T-helper 17 cell (primary cell): ENCODE measurements around the gene IL6. TPM values are rescaled to one million over a fixed set of nuclear protein-coding genes. Genes with fewer than 3 reads are reported as not detected.
"Not testable (repeated sequence)": the region's sequence is repeated elsewhere in the genome, so short reads cannot be mapped to it uniquely, and the experiment has no call there.

Experiments
- ATAC-seq: fragments of 150-1000 bp; cut with Tn5 transposase; 2 replicates; pipeline ENCODE4 v1.10.0; 2021; ENCODE audit warnings: mild to moderate bottlenecking, moderate library complexity
- DNase-seq, 3 donors: peaks; one replicate each; pipeline versions ENCODE4 v3.0.0 to v3.0.0-alpha.2; 2020 to 2021
- H3K9me3 ChIP-seq: one replicate; pipeline ENCODE4 v1.7.0; 2013; ENCODE audit warnings: low read length, mild to moderate bottlenecking; ENCODE audit not compliant: control insufficient read depth, poor library complexity, severe bottlenecking
- H3K27ac Mint-ChIP-seq: one replicate; pipeline ENCODE4 v1.8.0; 2022; ENCODE audit warnings: mild to moderate bottlenecking, moderate library complexity, mixed read lengths
- H3K27me3 Mint-ChIP-seq: one replicate; pipeline ENCODE4 v1.8.0; 2022; ENCODE audit warnings: mixed read lengths
- H3K36me3 Mint-ChIP-seq: one replicate; pipeline ENCODE4 v1.8.0; 2022; ENCODE audit warnings: low read depth, mixed read lengths
- H3K4me1 Mint-ChIP-seq: one replicate; pipeline ENCODE4 v1.8.0; 2022; ENCODE audit warnings: mild to moderate bottlenecking, mixed read lengths
- H3K4me3 Mint-ChIP-seq: one replicate; pipeline ENCODE4 v1.8.0; 2022; ENCODE audit warnings: mild to moderate bottlenecking, moderate library complexity, mixed read lengths
- total RNA-seq, 4 donors: library from RNA in 2 of 4; stranded (reverse) in 2 of 4; gene quantifications; one replicate each; pipeline ENCODE4 v1.2.3 and lab custom pipeline; 2022 to 2026

The IL6 gene
- total RNA-seq (1 to 10 TPM in 1 of 2 donors, under 1 TPM in 1; 0.57 to 1.5 TPM), total RNA-seq (lab: John Stamatoyannopoulos, UW) (0 reads per million in 2 donors)

DNA sequence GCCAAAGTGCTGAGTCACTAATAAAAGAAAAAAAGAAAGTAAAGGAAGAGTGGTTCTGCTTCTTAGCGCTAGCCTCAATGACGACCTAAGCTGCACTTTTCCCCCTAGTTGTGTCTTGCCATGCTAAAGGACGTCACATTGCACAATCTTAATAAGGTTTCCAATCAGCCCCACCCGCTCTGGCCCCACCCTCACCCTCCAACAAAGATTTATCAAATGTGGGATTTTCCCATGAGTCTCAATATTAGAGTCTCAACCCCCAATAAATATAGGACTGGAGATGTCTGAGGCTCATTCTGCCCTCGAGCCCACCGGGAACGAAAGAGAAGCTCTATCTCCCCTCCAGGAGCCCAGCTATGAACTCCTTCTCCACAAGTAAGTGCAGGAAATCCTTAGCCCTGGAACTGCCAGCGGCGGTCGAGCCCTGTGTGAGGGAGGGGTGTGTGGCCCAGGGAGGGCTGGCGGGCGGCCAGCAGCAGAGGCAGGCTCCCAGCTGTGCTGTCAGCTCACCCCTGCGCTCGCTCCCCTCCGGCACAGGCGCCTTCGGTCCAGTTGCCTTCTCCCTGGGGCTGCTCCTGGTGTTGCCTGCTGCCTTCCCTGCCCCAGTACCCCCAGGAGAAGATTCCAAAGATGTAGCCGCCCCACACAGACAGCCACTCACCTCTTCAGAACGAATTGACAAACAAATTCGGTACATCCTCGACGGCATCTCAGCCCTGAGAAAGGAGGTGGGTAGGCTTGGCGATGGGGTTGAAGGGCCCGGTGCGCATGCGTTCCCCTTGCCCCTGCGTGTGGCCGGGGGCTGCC is at the start of gene IL6:
IL6 (plus strand) TSS at position 294 of the 807 bp plus-strand sequence; CDS start at position 357, 63 bp downstream.
- Mint-ChIP-seq H3K4me1 (peaks cover 16% of the 10 kb centered on the region), H3K36me3 (no peaks in the 10 kb centered on the region), H3K4me3 (peak within 1 kb of the TSS; percentile 55), H3K27me3 (peaks cover 29% of the 10 kb centered on the region), H3K27ac (no peak within 1 kb of the TSS)
- no peaks in the 10 kb centered on the region for H3K9me3 ChIP-seq
- ATAC-seq: peak; percentile 58
- DNase-seq: no peak

DNA sequence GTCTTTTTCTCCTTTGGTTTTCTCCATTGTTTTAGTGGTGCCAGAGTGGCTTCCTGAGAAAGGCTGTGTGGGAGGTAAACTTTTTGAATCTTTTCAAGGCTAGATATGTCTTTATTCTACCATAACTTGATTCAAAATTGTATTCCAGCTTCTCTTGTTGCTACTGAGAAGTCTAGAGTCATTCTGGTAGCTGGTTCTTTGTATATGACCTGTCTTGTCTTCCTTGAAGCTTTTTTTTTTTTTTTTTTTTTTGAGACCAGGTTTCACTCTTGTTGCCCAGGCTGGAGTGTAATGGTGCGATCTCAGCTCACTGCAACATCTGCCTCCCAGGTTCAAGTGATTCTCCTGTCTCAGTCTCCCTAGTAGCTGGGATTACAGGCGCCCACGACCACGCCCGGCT is 49.7 kb upstream of the IL6 start:
- DNase-seq, ATAC-seq, H3K9me3 ChIP-seq, H3K27me3 Mint-ChIP-seq, H3K36me3 Mint-ChIP-seq: not testable (repeated sequence)
- Mint-ChIP-seq H3K4me1 (peaks cover 49% of the 10 kb centered on the region), H3K27ac (peak overlapping the region; percentile 84), H3K4me3 (peak overlapping the region; percentile 37)

DNA sequence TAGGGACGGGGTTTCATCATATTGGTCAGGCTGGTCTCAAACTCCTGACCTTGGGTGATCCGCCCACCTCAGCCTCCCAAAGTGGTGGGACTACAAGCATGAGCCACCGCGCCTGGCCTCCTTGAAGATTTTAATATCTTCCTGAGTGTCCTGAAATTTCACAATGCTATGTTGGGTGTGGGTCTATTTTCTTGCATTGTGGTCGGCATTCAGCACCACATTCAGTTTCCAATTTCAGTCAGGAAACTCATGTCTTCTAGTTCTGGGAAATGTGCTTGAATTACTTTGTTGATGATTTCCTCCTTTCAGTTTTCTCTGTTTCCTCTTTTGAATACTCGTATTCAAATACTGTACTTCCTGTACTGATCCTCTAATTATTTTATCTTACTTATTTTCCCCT is 49.3 kb upstream of the IL6 start:
- H3K9me3 ChIP-seq: no peaks in the 10 kb centered on the region
- H3K4me1 Mint-ChIP-seq: peaks cover 45% of the 10 kb centered on the region
- peak overlapping the region; percentile 47 for H3K4me3 Mint-ChIP-seq
- no peak for DNase-seq
- peak overlapping the region; percentile 84 for H3K27ac Mint-ChIP-seq
- no peak for ATAC-seq
- H3K36me3 Mint-ChIP-seq: peaks cover 2% of the 10 kb centered on the region
- peaks cover 6% of the 10 kb centered on the region for H3K27me3 Mint-ChIP-seq

DNA sequence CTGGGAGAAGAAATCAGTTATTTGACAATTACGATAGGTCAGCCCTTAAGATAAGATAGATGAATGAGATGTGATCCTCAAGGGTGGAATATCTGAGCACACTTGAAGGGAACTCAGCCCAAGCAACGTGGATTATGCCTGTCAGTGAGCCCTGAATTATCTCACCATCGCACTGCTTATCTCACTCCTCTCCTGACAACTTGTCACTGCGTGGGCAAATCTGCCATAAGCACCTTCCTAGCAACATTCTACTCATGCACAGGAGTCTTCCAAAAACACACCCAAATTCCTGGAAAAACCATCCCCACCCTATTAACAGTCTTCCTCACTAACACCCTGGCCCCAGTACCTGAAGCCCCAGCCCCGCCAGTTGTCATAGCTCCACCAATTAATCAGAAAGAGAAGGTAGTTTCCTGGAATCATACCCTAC is 46.5 kb upstream of the IL6 start:
- H3K9me3 ChIP-seq: peaks cover 3% of the 10 kb centered on the region
- ATAC-seq (no peak), DNase-seq (no peak)
- peaks cover 6% of the 10 kb centered on the region for H3K27me3 Mint-ChIP-seq
- peaks cover 40% of the 10 kb centered on the region for H3K4me1 Mint-ChIP-seq
- peak overlapping the region; percentile 76 for H3K27ac Mint-ChIP-seq
- H3K36me3 Mint-ChIP-seq: peaks cover 2% of the 10 kb centered on the region
- peak overlapping the region; percentile 62 for H3K4me3 Mint-ChIP-seq

DNA sequence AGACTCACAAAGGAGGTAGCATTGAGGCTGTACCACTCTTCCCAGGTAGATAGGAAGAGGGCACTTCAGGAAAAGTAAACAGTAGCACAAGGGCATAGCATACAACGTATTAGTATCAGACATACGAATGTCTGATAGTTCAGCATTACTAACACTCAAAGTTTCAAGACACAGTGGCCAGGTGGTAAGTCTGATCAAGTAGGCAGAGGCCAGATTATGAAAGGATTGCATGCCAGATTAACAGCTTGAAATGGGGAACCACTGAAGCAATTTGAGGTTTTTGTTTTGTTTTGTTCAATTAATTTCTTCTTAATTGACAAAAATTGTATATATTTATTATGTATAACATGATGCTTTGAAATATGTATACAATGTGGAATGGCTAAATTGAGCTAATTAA is 45.7 kb upstream of the IL6 start:
- ATAC-seq (no peak), DNase-seq (no peak)
- peaks cover 34% of the 10 kb centered on the region for H3K4me1 Mint-ChIP-seq
- peaks cover 2% of the 10 kb centered on the region for H3K36me3 Mint-ChIP-seq
- H3K27me3 Mint-ChIP-seq: peaks cover 6% of the 10 kb centered on the region
- H3K9me3 ChIP-seq: peaks cover 3% of the 10 kb centered on the region
- H3K27ac Mint-ChIP-seq: peak overlapping the region; percentile 76
- H3K4me3 Mint-ChIP-seq: peak overlapping the region; percentile 62

DNA sequence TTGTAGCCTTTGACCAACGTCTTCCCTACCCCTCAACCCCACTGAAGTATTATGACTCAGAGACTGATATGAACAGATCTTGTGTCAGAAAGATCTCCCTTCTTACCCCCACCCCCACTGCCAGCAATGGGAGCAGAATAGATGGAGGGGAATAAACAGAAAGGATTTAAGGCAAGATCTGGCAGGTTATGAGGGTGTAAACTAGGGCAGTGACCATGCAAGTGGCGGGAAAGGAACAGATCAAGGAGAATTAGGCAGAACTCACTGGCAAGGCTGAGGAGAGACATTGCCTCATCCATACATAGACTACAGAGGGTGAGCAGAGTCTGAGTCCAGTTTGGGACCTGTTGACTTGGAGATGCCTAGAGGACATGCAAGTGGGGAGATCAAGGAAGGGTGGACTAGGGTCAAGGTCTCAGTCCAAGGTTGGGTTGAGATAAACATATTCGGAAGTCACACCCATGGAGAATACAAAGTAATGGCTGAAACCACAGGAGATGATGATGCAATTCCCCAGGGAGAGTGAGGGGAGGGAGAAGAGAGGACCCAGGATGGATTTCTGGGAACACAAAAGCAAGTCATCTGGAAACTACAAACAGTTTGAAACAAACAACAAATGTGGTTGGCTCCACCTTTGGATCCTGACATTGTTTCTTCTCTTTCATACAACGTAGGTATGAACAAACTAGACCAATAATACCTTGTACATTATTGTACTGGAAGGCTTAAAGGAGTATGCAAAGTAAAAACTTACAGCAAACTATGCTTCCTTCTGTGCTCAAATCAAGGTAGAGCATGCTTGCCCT is 44.9 kb upstream of the IL6 start:
- Mint-ChIP-seq H3K27me3 (peaks cover 6% of the 10 kb centered on the region), H3K4me3 (no peak overlapping the region), H3K36me3 (peaks cover 2% of the 10 kb centered on the region), H3K27ac (no peak overlapping the region), H3K4me1 (peaks cover 28% of the 10 kb centered on the region)
- H3K9me3 ChIP-seq: peaks cover 3% of the 10 kb centered on the region
- ATAC-seq (no peak), DNase-seq (no peak)

DNA sequence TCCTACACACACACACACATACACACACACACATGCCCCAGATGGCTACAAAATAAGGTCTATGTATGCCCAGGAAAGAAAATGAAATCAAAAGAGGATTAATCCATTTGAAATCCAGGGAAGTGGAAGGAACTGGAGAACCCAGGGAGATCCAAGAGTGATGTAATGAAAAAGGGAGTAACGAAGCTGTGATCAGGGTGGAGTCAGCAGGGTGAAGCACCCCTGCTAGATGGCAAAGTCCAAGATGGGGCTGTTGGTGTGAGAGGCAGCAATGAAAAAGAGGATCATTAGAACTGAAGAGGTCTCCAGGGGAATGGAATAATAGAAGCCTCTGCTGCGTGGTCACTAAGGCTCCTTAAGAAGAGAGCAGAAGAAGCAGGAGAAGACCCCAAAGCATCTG is 43.6 kb upstream of the IL6 start:
- H3K9me3 ChIP-seq: peaks cover 3% of the 10 kb centered on the region
- no peak for DNase-seq
- peaks cover 2% of the 10 kb centered on the region for H3K36me3 Mint-ChIP-seq
- H3K4me3 Mint-ChIP-seq: no peak overlapping the region
- no peak for ATAC-seq
- no peak overlapping the region for H3K27ac Mint-ChIP-seq
- peaks cover 20% of the 10 kb centered on the region for H3K4me1 Mint-ChIP-seq
- H3K27me3 Mint-ChIP-seq: peaks cover 6% of the 10 kb centered on the region

DNA sequence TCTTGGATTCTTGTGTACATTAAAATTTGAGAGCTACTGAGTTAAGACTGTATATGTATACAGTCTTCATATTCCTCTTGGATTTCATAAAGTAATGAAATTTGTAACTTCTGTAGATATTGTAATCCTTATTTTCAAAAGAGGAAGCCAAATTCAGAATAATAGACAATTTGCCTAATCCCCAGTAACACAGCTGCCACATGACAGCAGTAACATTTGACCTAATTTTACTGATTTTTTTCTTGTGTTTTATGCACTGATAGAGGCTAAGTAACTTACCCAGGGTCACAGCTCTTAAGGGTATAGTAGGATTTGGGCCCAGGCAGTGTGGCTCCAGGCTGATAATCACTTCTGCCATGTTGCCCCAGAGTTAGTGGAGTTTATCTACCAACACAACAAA is 40.4 kb upstream of the IL6 start:
- Mint-ChIP-seq H3K4me1 (peaks cover 2% of the 10 kb centered on the region), H3K27me3 (no peaks in the 10 kb centered on the region), H3K4me3 (no peak overlapping the region), H3K36me3 (peaks cover 2% of the 10 kb centered on the region), H3K27ac (no peak overlapping the region)
- no peak for ATAC-seq
- DNase-seq: no peak
- peaks cover 3% of the 10 kb centered on the region for H3K9me3 ChIP-seq

DNA sequence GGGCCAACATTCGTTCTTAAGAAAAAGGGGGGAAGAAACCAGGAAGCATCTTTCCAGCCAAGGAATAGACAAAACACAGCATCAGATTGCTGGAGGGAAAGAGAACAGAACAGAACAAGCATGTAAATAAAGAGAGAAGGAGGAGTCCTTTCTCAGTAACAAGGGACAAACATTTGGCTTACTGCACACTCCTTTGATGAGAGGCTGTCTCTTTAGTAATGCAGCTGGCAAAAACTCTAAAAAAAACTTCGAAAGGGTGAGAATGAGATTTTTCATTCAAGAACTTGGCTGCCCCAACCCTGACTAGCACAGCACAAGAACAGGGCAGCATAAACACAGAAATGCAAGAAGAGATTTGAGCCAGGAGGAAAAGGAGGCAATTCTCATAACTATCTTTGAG is 38.9 kb upstream of the IL6 start:
- peaks cover 2% of the 10 kb centered on the region for H3K36me3 Mint-ChIP-seq
- H3K4me1 Mint-ChIP-seq: peaks cover 2% of the 10 kb centered on the region
- DNase-seq (no peak), ATAC-seq (no peak)
- no peak overlapping the region for H3K27ac Mint-ChIP-seq
- H3K4me3 Mint-ChIP-seq: no peak overlapping the region
- H3K9me3 ChIP-seq: peaks cover 3% of the 10 kb centered on the region
- H3K27me3 Mint-ChIP-seq: peaks cover 2% of the 10 kb centered on the region

DNA sequence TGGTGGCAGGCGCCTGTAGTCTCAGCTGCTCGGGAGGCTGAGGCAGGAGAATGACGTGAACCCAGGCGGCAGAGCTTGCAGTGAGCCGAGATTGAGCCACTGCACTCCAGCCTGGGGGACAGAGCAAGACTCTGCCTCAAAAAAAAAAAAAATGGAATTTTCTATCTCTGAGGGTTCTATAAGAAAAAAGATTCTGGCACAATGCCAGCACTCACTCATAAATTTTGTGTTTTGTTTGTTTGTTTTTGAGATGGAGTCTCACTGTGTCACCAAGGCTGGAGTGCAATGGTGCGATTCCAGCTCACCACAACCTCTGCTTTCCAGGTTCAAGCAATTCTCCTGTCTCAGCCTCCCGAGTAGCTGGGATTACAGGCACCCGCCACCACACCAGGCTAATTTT is 38.1 kb upstream of the IL6 start:
- not testable (repeated sequence) for H3K27ac Mint-ChIP-seq, H3K4me3 Mint-ChIP-seq, H3K4me1 Mint-ChIP-seq, H3K27me3 Mint-ChIP-seq, H3K9me3 ChIP-seq, DNase-seq, H3K36me3 Mint-ChIP-seq, ATAC-seq

DNA sequence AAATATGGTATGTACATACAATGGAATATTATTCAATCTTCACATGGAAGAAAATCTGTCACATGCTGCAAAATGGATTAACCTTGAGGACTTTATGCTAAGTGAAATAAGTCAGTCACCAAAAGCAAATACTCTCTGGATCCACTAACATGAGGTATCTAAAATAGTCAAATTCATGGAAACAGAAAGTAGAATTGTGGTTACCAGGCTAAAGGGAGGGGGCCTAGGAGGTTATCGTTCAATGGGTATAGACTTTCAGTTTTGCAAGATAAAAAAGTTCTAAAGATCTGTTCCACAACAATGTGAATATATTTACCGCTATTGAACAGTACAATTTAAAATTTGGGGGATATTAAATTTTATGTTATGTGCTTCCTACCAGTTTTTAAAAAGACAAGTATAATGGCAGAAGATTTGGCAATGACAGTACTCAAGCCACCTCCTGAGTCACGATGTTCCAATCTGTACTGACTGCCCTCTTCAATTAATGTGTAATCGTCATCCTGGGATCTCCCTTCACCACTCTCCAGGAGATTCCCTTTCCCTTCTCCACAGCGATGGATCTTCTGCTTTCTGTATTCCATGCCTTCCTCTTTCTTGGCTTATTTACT is 32.3 kb upstream of the IL6 start:
- no peaks in the 10 kb centered on the region for H3K9me3 ChIP-seq
- Mint-ChIP-seq H3K4me1 (peaks cover 38% of the 10 kb centered on the region), H3K36me3 (peaks cover 2% of the 10 kb centered on the region), H3K27me3 (peaks cover 6% of the 10 kb centered on the region), H3K4me3 (peak overlapping the region; percentile 47), H3K27ac (no peak overlapping the region)
- DNase-seq: no peak
- ATAC-seq: no peak

DNA sequence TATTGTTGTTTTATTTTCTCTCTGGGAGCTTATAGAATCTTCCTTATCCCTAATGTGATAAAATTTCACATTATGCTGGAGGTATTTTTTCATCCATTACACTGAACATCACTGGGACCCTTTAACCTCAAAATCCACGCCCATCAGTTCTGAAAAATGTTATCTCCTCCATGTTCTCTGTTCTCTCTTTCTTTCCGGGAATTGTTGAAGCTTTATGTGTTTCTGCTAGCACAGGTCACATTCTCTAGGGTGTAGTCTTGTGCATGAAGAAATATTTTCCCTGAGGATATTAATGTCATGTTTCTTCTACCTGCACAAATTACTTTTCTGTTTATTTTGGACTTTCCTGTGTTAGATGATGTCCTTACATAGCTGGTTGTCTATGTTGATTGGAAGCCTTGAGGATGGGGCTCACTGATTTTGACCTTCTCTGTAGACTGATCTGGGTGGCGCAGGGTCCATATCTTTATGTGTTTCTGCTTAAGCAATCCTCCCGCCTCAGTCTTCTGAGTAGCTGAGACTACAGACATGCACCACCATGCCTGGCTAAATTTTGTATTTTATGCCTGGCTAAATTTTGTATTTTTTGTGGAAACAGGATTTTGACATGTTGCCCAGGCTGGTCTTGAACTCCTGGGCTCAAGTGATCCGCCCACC is 31.4 kb upstream of the IL6 start:
- Mint-ChIP-seq H3K4me3 (no peak overlapping the region), H3K4me1 (peaks cover 38% of the 10 kb centered on the region), H3K36me3 (peaks cover 2% of the 10 kb centered on the region), H3K27ac (peak overlapping the region; percentile 72), H3K27me3 (peaks cover 6% of the 10 kb centered on the region)
- H3K9me3 ChIP-seq: no peaks in the 10 kb centered on the region
- DNase-seq: no peak
- ATAC-seq: no peak
